ENCODE data around the gene ITPR3. TPM values are rescaled to one million over a fixed set of nuclear protein-coding genes. Genes with fewer than 3 reads are reported as not detected.

Gene ITPR3
- total RNA-seq, 2 donors from 2014 or later, result 29.6 to 33.3 TPM

DNA sequence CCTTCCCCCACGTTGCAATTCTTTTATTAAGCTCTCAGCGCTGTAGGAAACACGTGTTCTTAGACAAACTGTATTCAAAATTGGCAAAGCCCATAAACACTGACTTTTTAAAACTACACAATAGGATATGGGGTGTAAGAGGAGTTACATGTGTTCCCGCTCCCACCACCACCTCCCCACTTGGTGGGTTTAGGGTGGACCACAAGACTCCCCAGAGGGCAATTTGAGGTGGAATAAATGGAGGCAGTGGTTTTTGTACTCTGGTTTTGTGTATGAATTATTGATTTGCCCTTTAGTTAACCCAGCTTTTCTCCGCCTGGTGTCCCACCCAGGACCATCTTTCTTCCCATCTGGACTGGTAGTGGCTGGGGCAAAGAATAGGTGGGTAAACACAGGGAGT lies 86.6 kb downstream of the ITPR3 start:
- Histone ChIP-seq H3K9ac (ENCODE audit: extremely low read depth, low read length, poor library complexity, severe bottlenecking) (no peak overlapping the region), H3K4me3 (ENCODE audit: low read length) (no peak overlapping the region), H3K27ac (ENCODE audit: low read depth, low read length) (no peak overlapping the region), H3K4me1 (ENCODE audit: control insufficient read depth, insufficient read depth, low read length) (peaks cover 7% of the 10 kb centered on the region), H3K36me3 (ENCODE audit: control insufficient read depth, insufficient read depth, low read length) (peaks cover 43% of the 10 kb centered on the region), H3K27me3 (ENCODE audit: control insufficient read depth, insufficient read depth, low read length, poor library complexity, severe bottlenecking) (no peaks in the 10 kb centered on the region), H3K9me3 (ENCODE audit: control insufficient read depth, low read length) (no peaks in the 10 kb centered on the region)
- 88 to 97% methylated on average over 1 to 5 of the region's 5 CpGs for WGBS, 2 experiments (ENCODE audit: insufficient coverage in 1 of 2, insufficient read length in 1 of 2)
- Mint-ChIP-seq H3K36me3 (ENCODE audit: low read depth) (peaks cover 45% of the 10 kb centered on the region), H3K9me3 (no peaks in the 10 kb centered on the region), H3K27ac (no peak overlapping the region), H3K4me3 (no peak overlapping the region), H3K4me1 (peaks cover 12% of the 10 kb centered on the region), H3K27me3 (ENCODE audit: insufficient read depth) (no peaks in the 10 kb centered on the region)
- DNase-seq, result no peak
- TF ChIP-seq, protein P1, sequence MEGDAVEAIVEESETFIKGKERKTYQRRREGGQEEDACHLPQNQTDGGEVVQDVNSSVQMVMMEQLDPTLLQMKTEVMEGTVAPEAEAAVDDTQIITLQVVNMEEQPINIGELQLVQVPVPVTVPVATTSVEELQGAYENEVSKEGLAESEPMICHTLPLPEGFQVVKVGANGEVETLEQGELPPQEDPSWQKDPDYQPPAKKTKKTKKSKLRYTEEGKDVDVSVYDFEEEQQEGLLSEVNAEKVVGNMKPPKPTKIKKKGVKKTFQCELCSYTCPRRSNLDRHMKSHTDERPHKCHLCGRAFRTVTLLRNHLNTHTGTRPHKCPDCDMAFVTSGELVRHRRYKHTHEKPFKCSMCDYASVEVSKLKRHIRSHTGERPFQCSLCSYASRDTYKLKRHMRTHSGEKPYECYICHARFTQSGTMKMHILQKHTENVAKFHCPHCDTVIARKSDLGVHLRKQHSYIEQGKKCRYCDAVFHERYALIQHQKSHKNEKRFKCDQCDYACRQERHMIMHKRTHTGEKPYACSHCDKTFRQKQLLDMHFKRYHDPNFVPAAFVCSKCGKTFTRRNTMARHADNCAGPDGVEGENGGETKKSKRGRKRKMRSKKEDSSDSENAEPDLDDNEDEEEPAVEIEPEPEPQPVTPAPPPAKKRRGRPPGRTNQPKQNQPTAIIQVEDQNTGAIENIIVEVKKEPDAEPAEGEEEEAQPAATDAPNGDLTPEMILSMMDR (conservative IDR thresholded peaks at IDR 0.05), result no peak

- peaks cover 12% of the 10 kb centered on the region for H3K4me1 Mint-ChIP-seq
- H3K9ac ChIP-seq (ENCODE audit: extremely low read depth, low read length, poor library complexity, severe bottlenecking), result no peak overlapping the region
- H3K36me3 ChIP-seq (ENCODE audit: control insufficient read depth, insufficient read depth, low read length), result peaks cover 43% of the 10 kb centered on the region
- no peak overlapping the region for H3K4me3 ChIP-seq (ENCODE audit: low read length)
- no peaks in the 10 kb centered on the region for H3K9me3 Mint-ChIP-seq
- H3K36me3 Mint-ChIP-seq (ENCODE audit: low read depth), result peaks cover 45% of the 10 kb centered on the region
- DNase-seq, result no peak
- no peak overlapping the region for H3K4me3 Mint-ChIP-seq
- no peaks in the 10 kb centered on the region for H3K27me3 Mint-ChIP-seq (ENCODE audit: insufficient read depth)
- H3K27ac ChIP-seq (ENCODE audit: low read depth, low read length), result no peak overlapping the region
- H3K4me1 ChIP-seq (ENCODE audit: control insufficient read depth, insufficient read depth, low read length), result peaks cover 7% of the 10 kb centered on the region
- TF ChIP-seq, protein P1 (conservative IDR thresholded peaks at IDR 0.05), result no peak
- WGBS, 2 experiments (ENCODE audit: insufficient coverage in 1 of 2, insufficient read length in 1 of 2), result 95 to 98% methylated on average over 10 of the region's 10 CpGs
- no peaks in the 10 kb centered on the region for H3K9me3 ChIP-seq (ENCODE audit: control insufficient read depth, low read length)
- H3K27me3 ChIP-seq (ENCODE audit: control insufficient read depth, insufficient read depth, low read length, poor library complexity, severe bottlenecking), result no peaks in the 10 kb centered on the region
- no peak overlapping the region for H3K27ac Mint-ChIP-seq
Observed at GRCh38 chr6:33708516-33709204, 87.5 kb downstream of the ITPR3 start.

DNA sequence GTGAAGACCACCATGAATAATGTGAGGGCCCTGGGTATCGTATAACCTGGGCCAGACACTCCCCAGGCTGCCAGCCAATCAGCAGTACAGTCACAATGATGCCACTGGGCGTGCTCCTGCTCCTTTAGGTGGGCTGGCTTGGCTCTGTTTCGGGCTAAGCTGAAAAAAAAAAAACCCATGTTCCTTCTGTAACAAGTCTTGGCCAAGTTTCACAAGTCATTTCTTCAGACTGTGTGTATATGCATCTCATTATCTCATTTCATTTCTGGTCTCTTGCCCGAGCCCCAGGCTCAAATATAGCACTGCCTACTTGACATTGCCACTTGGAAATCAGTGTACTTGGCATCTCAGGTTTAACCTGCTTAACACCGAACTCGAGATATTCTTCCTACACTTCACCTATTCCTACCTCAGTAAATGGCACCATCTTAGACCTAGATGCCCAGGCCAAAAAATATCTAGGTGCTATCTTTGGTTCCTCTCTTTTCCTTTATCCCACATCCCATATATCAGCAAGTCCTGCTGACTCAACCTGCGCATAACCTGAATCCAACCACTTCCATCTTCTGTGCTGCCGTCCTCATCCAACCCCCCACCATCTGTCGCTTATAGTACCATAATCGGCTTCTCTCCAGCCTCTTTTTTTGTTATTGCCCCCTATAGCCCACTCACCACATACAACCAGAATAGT lies 88.6 kb downstream of the ITPR3 start:
- H3K9me3 ChIP-seq (ENCODE audit: control insufficient read depth, low read length), result no peaks in the 10 kb centered on the region
- Mint-ChIP-seq H3K4me1 (peaks cover 12% of the 10 kb centered on the region), H3K4me3 (no peak overlapping the region), H3K9me3 (no peaks in the 10 kb centered on the region), H3K27me3 (ENCODE audit: insufficient read depth) (no peaks in the 10 kb centered on the region), H3K36me3 (ENCODE audit: low read depth) (peaks cover 43% of the 10 kb centered on the region), H3K27ac (no peak overlapping the region)
- H3K9ac ChIP-seq (ENCODE audit: extremely low read depth, low read length, poor library complexity, severe bottlenecking), result peak overlapping the region; percentile 92
- TF ChIP-seq, protein P1 (conservative IDR thresholded peaks at IDR 0.05), result no peak
- no peak for DNase-seq
- peak overlapping the region; percentile 82 for H3K4me3 ChIP-seq (ENCODE audit: low read length)
- peaks cover 43% of the 10 kb centered on the region for H3K36me3 ChIP-seq (ENCODE audit: control insufficient read depth, insufficient read depth, low read length)
- no peak overlapping the region for H3K27ac ChIP-seq (ENCODE audit: low read depth, low read length)
- WGBS, 2 experiments (ENCODE audit: insufficient coverage in 1 of 2, insufficient read length in 1 of 2), result 95 to 97% methylated on average over 10 of the region's 10 CpGs
- H3K27me3 ChIP-seq (ENCODE audit: control insufficient read depth, insufficient read depth, low read length, poor library complexity, severe bottlenecking), result no peaks in the 10 kb centered on the region
- H3K4me1 ChIP-seq (ENCODE audit: control insufficient read depth, insufficient read depth, low read length), result peaks cover 7% of the 10 kb centered on the region

All from endodermal cell (in vitro differentiated cells).